Chondrocyte (in vitro differentiated cells): ENCODE data around the gene AARS1. TPM values are rescaled to one million over a fixed set of nuclear protein-coding genes. Genes with fewer than 3 reads are reported as not detected.
A peak's percentile ranks its signal among the peaks of the same experiment; 100 is the strongest.

ENCODE experiments used
- DNase-seq: peaks from one replicate; pipeline ENCODE4 v3.0.0; 2021; ENCODE audit warnings: mixed read lengths, low spot score
- H3K27ac Mint-ChIP-seq: one replicate; pipeline ENCODE4 v1.8.0; 2021; ENCODE audit warnings: mild to moderate bottlenecking, moderate library complexity, mixed read lengths; ENCODE audit not compliant: unreplicated experiment
- H3K27me3 Mint-ChIP-seq: 2 replicates; pipeline ENCODE4 v1.8.0; 2021; ENCODE audit warnings: low read depth, mixed read lengths
- H3K36me3 Mint-ChIP-seq: 2 replicates; pipeline ENCODE4 v1.8.0; 2021; ENCODE audit warnings: low read depth, mixed read lengths
- H3K4me1 Mint-ChIP-seq: 2 replicates; pipeline ENCODE4 v1.8.0; 2021; ENCODE audit warnings: low read depth, mild to moderate bottlenecking, mixed read lengths
- H3K4me3 Mint-ChIP-seq: one replicate; pipeline ENCODE4 v1.8.0; 2021; ENCODE audit warnings: mild to moderate bottlenecking, moderate library complexity, mixed read lengths; ENCODE audit not compliant: unreplicated experiment
- H3K9me3 Mint-ChIP-seq: 2 replicates; pipeline ENCODE4 v1.8.0; 2021; ENCODE audit warnings: low read depth, mixed read lengths
- CTCF ChIP-seq: fragments of 200-600 bp; sonication (generic); IDR thresholded peaks from 2 replicates; pipeline ENCODE4 v1.5.0; 2021; ENCODE audit warnings: antibody characterized with exemption, mild to moderate bottlenecking, moderate library complexity
- total RNA-seq: library from RNA; stranded (reverse); gene quantifications from 3 replicates; pipeline ENCODE4 v1.2.1, GENCODE V29; 2021

Gene AARS1
- total RNA-seq, 1 donor from 2014 or later = 243 TPM

GRCh38 chr16:70254965-70255286, 34.4 kb downstream of the AARS1 start:
- no peaks in the 10 kb centered on the region for H3K27me3 Mint-ChIP-seq
- peak overlapping the region; percentile 3 for H3K27ac Mint-ChIP-seq
- DNase-seq = no peak
- no peak for TF ChIP-seq CTCF
- H3K4me3 Mint-ChIP-seq = no peak overlapping the region
- H3K36me3 Mint-ChIP-seq = peaks cover 40% of the 10 kb centered on the region
- H3K4me1 Mint-ChIP-seq = peaks cover 23% of the 10 kb centered on the region
- no peaks in the 10 kb centered on the region for H3K9me3 Mint-ChIP-seq

GRCh38 chr16:70254180-70254964, 34.9 kb downstream of the AARS1 start:
- Mint-ChIP-seq H3K27me3 (no peaks in the 10 kb centered on the region), H3K4me3 (no peak overlapping the region), H3K4me1 (peaks cover 26% of the 10 kb centered on the region), H3K9me3 (no peaks in the 10 kb centered on the region), H3K27ac (peak overlapping the region; percentile 3), H3K36me3 (peaks cover 40% of the 10 kb centered on the region)
- DNase-seq = peak; percentile 83
- TF ChIP-seq CTCF = peak; percentile 40

- no peaks in the 10 kb centered on the region for H3K9me3 Mint-ChIP-seq
- DNase-seq = peak; percentile 79
Observed at GRCh38 chr16:70253291-70254106, 35.8 kb downstream of the AARS1 start.

GRCh38 chr16:70252355-70252988, 36.8 kb downstream of the AARS1 start:
- H3K4me3 Mint-ChIP-seq = peak overlapping the region; percentile 73
- peaks cover 25% of the 10 kb centered on the region for H3K36me3 Mint-ChIP-seq
- peak; percentile 68 for TF ChIP-seq CTCF
- H3K9me3 Mint-ChIP-seq = no peaks in the 10 kb centered on the region
- peaks cover 27% of the 10 kb centered on the region for H3K4me1 Mint-ChIP-seq
- H3K27me3 Mint-ChIP-seq = no peaks in the 10 kb centered on the region
- peak; percentile 64 for DNase-seq
- H3K27ac Mint-ChIP-seq = peak overlapping the region; percentile 29

More at GRCh38 chr16:70253291-70254106, 35.8 kb downstream of the AARS1 start:
- no peak overlapping the region for H3K4me3 Mint-ChIP-seq
- peak overlapping the region; percentile 77 for H3K27ac Mint-ChIP-seq
- TF ChIP-seq CTCF = peak; percentile 70
- no peaks in the 10 kb centered on the region for H3K27me3 Mint-ChIP-seq
- peaks cover 27% of the 10 kb centered on the region for H3K4me1 Mint-ChIP-seq
- peaks cover 33% of the 10 kb centered on the region for H3K36me3 Mint-ChIP-seq
